Measurements from ENCODE around the gene GABRG2. TPM values are rescaled to one million over a fixed set of nuclear protein-coding genes. Genes with fewer than 3 reads are reported as not detected.

Gene GABRG2
- total and polyA plus RNA-seq, 3 experiments from 2014 or later, result not detected

- Histone ChIP-seq H3K36me3 (ENCODE audit: insufficient read depth, low read length) (no peaks in the 10 kb centered on the region), H3K4me3 (ENCODE audit: low read length) (no peak overlapping the region), H3K27ac (ENCODE audit: low read depth, low read length) (no peak overlapping the region), H3K27me3 (ENCODE audit: insufficient read depth, low read length, poor library complexity, severe bottlenecking) (no peaks in the 10 kb centered on the region), H3K4me1 (ENCODE audit: insufficient read depth, low read length) (no peaks in the 10 kb centered on the region), H3K9me3 (ENCODE audit: low read length) (no peaks in the 10 kb centered on the region)
- ChIA-PET POLR2A (no interaction called here), CTCF (no interaction called here)
- Mint-ChIP-seq H3K27me3 (no peaks in the 10 kb centered on the region), H3K36me3 (no peaks in the 10 kb centered on the region), H3K4me1 (no peaks in the 10 kb centered on the region), H3K9me3 (peaks cover 0 to 25% (median 11%) of the 10 kb centered on the region in 5 donors), H3K4me3 (no peak overlapping the region), H3K27ac (no peak overlapping the region)
- DNase-seq, result no peak
Observed at GRCh38 chr5:162068412-162068811, 839 bp downstream of the GABRG2 start.

GRCh38 chr5:162068936-162069335 is 1.4 kb downstream of the GABRG2 start:
- H3K4me3 Mint-ChIP-seq, result no peak overlapping the region
- no peaks in the 10 kb centered on the region for H3K27me3 Mint-ChIP-seq
- H3K4me1 Mint-ChIP-seq, result no peaks in the 10 kb centered on the region
- H3K4me3 ChIP-seq (ENCODE audit: low read length), result no peak overlapping the region
- ChIA-PET POLR2A (no interaction called here), CTCF (no interaction called here)
- no peak for DNase-seq
- H3K4me1 ChIP-seq (ENCODE audit: insufficient read depth, low read length), result no peaks in the 10 kb centered on the region
- H3K27ac ChIP-seq (ENCODE audit: low read depth, low read length), result no peak overlapping the region
- no peak overlapping the region for H3K27ac Mint-ChIP-seq
- no peaks in the 10 kb centered on the region for H3K36me3 Mint-ChIP-seq
- H3K9me3 ChIP-seq (ENCODE audit: low read length), result no peaks in the 10 kb centered on the region
- H3K36me3 ChIP-seq (ENCODE audit: insufficient read depth, low read length), result no peaks in the 10 kb centered on the region
- peaks cover 0 to 22% (median 11%) of the 10 kb centered on the region in 5 donors for H3K9me3 Mint-ChIP-seq
- no peaks in the 10 kb centered on the region for H3K27me3 ChIP-seq (ENCODE audit: insufficient read depth, low read length, poor library complexity, severe bottlenecking)

GRCh38 chr5:162078805-162079204 is 11.2 kb downstream of the GABRG2 start:
- Histone ChIP-seq H3K36me3 (ENCODE audit: insufficient read depth, low read length) (no peaks in the 10 kb centered on the region), H3K27me3 (ENCODE audit: insufficient read depth, low read length, poor library complexity, severe bottlenecking) (no peaks in the 10 kb centered on the region), H3K27ac (ENCODE audit: low read depth, low read length) (no peak overlapping the region), H3K9me3 (ENCODE audit: low read length) (no peaks in the 10 kb centered on the region), H3K4me3 (ENCODE audit: low read length) (no peak overlapping the region), H3K4me1 (ENCODE audit: insufficient read depth, low read length) (no peaks in the 10 kb centered on the region)
- H3K36me3 Mint-ChIP-seq, result no peaks in the 10 kb centered on the region
- H3K27me3 Mint-ChIP-seq, result no peaks in the 10 kb centered on the region
- H3K4me3 Mint-ChIP-seq, result no peak overlapping the region
- ChIA-PET POLR2A (no interaction called here), CTCF (no interaction called here)
- DNase-seq, result no peak
- peaks cover 0 to 9% (median 2%) of the 10 kb centered on the region in 5 donors for H3K9me3 Mint-ChIP-seq
- H3K4me1 Mint-ChIP-seq, result no peaks in the 10 kb centered on the region
- H3K27ac Mint-ChIP-seq, result no peak overlapping the region

GRCh38 chr5:162091336-162091735 is 23.8 kb downstream of the GABRG2 start:
- no peaks in the 10 kb centered on the region for H3K9me3 ChIP-seq (ENCODE audit: low read length)
- Mint-ChIP-seq H3K27ac (no peak overlapping the region), H3K27me3 (no peaks in the 10 kb centered on the region), H3K4me1 (no peaks in the 10 kb centered on the region), H3K36me3 (no peaks in the 10 kb centered on the region), H3K4me3 (no peak overlapping the region), H3K9me3 (peaks cover 0 to 14% (median 4%) of the 10 kb centered on the region in 5 donors)
- ChIA-PET CTCF (no interaction called here), POLR2A (no interaction called here)
- H3K4me3 ChIP-seq (ENCODE audit: low read length), result no peak overlapping the region
- no peak for DNase-seq
- no peak overlapping the region for H3K27ac ChIP-seq (ENCODE audit: low read depth, low read length)
- H3K36me3 ChIP-seq (ENCODE audit: insufficient read depth, low read length), result no peaks in the 10 kb centered on the region
- H3K27me3 ChIP-seq (ENCODE audit: insufficient read depth, low read length, poor library complexity, severe bottlenecking), result no peaks in the 10 kb centered on the region
- no peaks in the 10 kb centered on the region for H3K4me1 ChIP-seq (ENCODE audit: insufficient read depth, low read length)

GRCh38 chr5:162096448-162096847 is 28.9 kb downstream of the GABRG2 start:
- Mint-ChIP-seq H3K4me1 (no peaks in the 10 kb centered on the region), H3K9me3 (peaks cover 0 to 5% (median 0%) of the 10 kb centered on the region in 5 donors), H3K36me3 (no peaks in the 10 kb centered on the region), H3K4me3 (no peak overlapping the region), H3K27ac (no peak overlapping the region), H3K27me3 (no peaks in the 10 kb centered on the region)
- ChIA-PET CTCF (no interaction called here), POLR2A (no interaction called here)
- Histone ChIP-seq H3K27me3 (ENCODE audit: insufficient read depth, low read length, poor library complexity, severe bottlenecking) (no peaks in the 10 kb centered on the region), H3K4me3 (ENCODE audit: low read length) (no peak overlapping the region), H3K27ac (ENCODE audit: low read depth, low read length) (no peak overlapping the region), H3K36me3 (ENCODE audit: insufficient read depth, low read length) (no peaks in the 10 kb centered on the region), H3K4me1 (ENCODE audit: insufficient read depth, low read length) (no peaks in the 10 kb centered on the region), H3K9me3 (ENCODE audit: low read length) (no peaks in the 10 kb centered on the region)
- DNase-seq, result no peak

GRCh38 chr5:162107591-162107990 is 40.0 kb downstream of the GABRG2 start:
- no peaks in the 10 kb centered on the region for H3K27me3 Mint-ChIP-seq
- ChIA-PET POLR2A (no interaction called here), CTCF (no interaction called here)
- no peaks in the 10 kb centered on the region for H3K27me3 ChIP-seq (ENCODE audit: insufficient read depth, low read length, poor library complexity, severe bottlenecking)
- DNase-seq, result no peak
- no peak overlapping the region for H3K27ac Mint-ChIP-seq
- H3K27ac ChIP-seq (ENCODE audit: low read depth, low read length), result no peak overlapping the region
- H3K9me3 ChIP-seq (ENCODE audit: low read length), result no peaks in the 10 kb centered on the region
- H3K36me3 ChIP-seq (ENCODE audit: insufficient read depth, low read length), result no peaks in the 10 kb centered on the region
- H3K9me3 Mint-ChIP-seq, result peaks cover 0 to 26% (median 0%) of the 10 kb centered on the region in 5 donors
- no peaks in the 10 kb centered on the region for H3K4me1 Mint-ChIP-seq
- H3K4me1 ChIP-seq (ENCODE audit: insufficient read depth, low read length), result no peaks in the 10 kb centered on the region
- no peak overlapping the region for H3K4me3 ChIP-seq (ENCODE audit: low read length)
- no peaks in the 10 kb centered on the region for H3K36me3 Mint-ChIP-seq
- H3K4me3 Mint-ChIP-seq, result no peak overlapping the region

GRCh38 chr5:162119801-162120200 is 52.2 kb downstream of the GABRG2 start:
- no peak for DNase-seq
- Histone ChIP-seq H3K27ac (ENCODE audit: low read depth, low read length) (no peak overlapping the region), H3K9me3 (ENCODE audit: low read length) (no peaks in the 10 kb centered on the region), H3K36me3 (ENCODE audit: insufficient read depth, low read length) (no peaks in the 10 kb centered on the region), H3K4me1 (ENCODE audit: insufficient read depth, low read length) (no peaks in the 10 kb centered on the region), H3K4me3 (ENCODE audit: low read length) (no peak overlapping the region), H3K27me3 (ENCODE audit: insufficient read depth, low read length, poor library complexity, severe bottlenecking) (no peaks in the 10 kb centered on the region)
- Mint-ChIP-seq H3K27me3 (no peaks in the 10 kb centered on the region), H3K36me3 (no peaks in the 10 kb centered on the region), H3K4me3 (no peak overlapping the region), H3K4me1 (no peaks in the 10 kb centered on the region), H3K27ac (no peak overlapping the region), H3K9me3 (peaks cover 2 to 27% (median 7%) of the 10 kb centered on the region in 5 donors)
- CTCF ChIA-PET, result no interaction called here
- POLR2A ChIA-PET, result no interaction called here

GRCh38 chr5:162128117-162128516 is 60.5 kb downstream of the GABRG2 start:
- no peaks in the 10 kb centered on the region for H3K36me3 ChIP-seq (ENCODE audit: insufficient read depth, low read length)
- H3K4me3 Mint-ChIP-seq, result no peak overlapping the region
- H3K9me3 Mint-ChIP-seq, result peaks cover 2 to 34% (median 5%) of the 10 kb centered on the region in 5 donors
- H3K4me1 ChIP-seq (ENCODE audit: insufficient read depth, low read length), result no peaks in the 10 kb centered on the region
- no peaks in the 10 kb centered on the region for H3K4me1 Mint-ChIP-seq
- H3K27ac ChIP-seq (ENCODE audit: low read depth, low read length), result no peak overlapping the region
- CTCF ChIA-PET, result no interaction called here
- H3K27me3 ChIP-seq (ENCODE audit: insufficient read depth, low read length, poor library complexity, severe bottlenecking), result no peaks in the 10 kb centered on the region
- no peaks in the 10 kb centered on the region for H3K27me3 Mint-ChIP-seq
- POLR2A ChIA-PET, result no interaction called here
- no peaks in the 10 kb centered on the region for H3K36me3 Mint-ChIP-seq
- no peak overlapping the region for H3K4me3 ChIP-seq (ENCODE audit: low read length)
- H3K9me3 ChIP-seq (ENCODE audit: low read length), result no peaks in the 10 kb centered on the region
- no peak overlapping the region for H3K27ac Mint-ChIP-seq
- no peak for DNase-seq

GRCh38 chr5:162132348-162132747 is 64.8 kb downstream of the GABRG2 start:
- Histone ChIP-seq H3K36me3 (ENCODE audit: insufficient read depth, low read length) (no peaks in the 10 kb centered on the region), H3K4me3 (ENCODE audit: low read length) (no peak overlapping the region), H3K27me3 (ENCODE audit: insufficient read depth, low read length, poor library complexity, severe bottlenecking) (no peaks in the 10 kb centered on the region), H3K4me1 (ENCODE audit: insufficient read depth, low read length) (no peaks in the 10 kb centered on the region), H3K9me3 (ENCODE audit: low read length) (no peaks in the 10 kb centered on the region), H3K27ac (ENCODE audit: low read depth, low read length) (no peak overlapping the region)
- POLR2A ChIA-PET, result no interaction called here
- no peaks in the 10 kb centered on the region for H3K4me1 Mint-ChIP-seq
- H3K36me3 Mint-ChIP-seq, result no peaks in the 10 kb centered on the region
- CTCF ChIA-PET, result no interaction called here
- no peak overlapping the region for H3K27ac Mint-ChIP-seq
- peaks cover 2 to 26% (median 4%) of the 10 kb centered on the region in 5 donors for H3K9me3 Mint-ChIP-seq
- no peak overlapping the region for H3K4me3 Mint-ChIP-seq
- no peaks in the 10 kb centered on the region for H3K27me3 Mint-ChIP-seq
- DNase-seq, result no peak
